BLaER1 treated with 17β-estradiol and CSF1 and Interleukin-3, amounts not matched to agents 10 nM and 100 nM (cell line): ENCODE results near the gene IGF2.

ENCODE experiments used
- H3K27ac ChIP-seq, 11 experiments: shearing (Covaris generic); formaldehyde crosslinking; 2 replicates each; pipeline ENCODE4 v1.8.1; 2022
- H3K27me3 ChIP-seq, 11 experiments: shearing (Covaris generic); formaldehyde crosslinking; 2 replicates each; pipeline ENCODE4 v1.8.1; 2022
- H3K36me3 ChIP-seq, 11 experiments: shearing (Covaris generic); formaldehyde crosslinking; 2 replicates each; pipeline ENCODE4 v1.8.1; 2022
- H3K4me1 ChIP-seq, 10 experiments: shearing (Covaris generic); formaldehyde crosslinking; 2 replicates each; pipeline ENCODE4 v1.8.1; 2022
- H3K4me2 ChIP-seq, 11 experiments: shearing (Covaris generic); formaldehyde crosslinking; 2 replicates each; pipeline ENCODE4 v1.8.1; 2022
- H3K4me3 ChIP-seq, 10 experiments: shearing (Covaris generic); formaldehyde crosslinking; 2 replicates each; pipeline ENCODE4 v1.8.1; 2022
- H3K9ac ChIP-seq, 11 experiments: shearing (Covaris generic); formaldehyde crosslinking; 2 replicates each; pipeline ENCODE4 v1.8.1; 2022
- H3K9me3 ChIP-seq, 11 experiments: shearing (Covaris generic); formaldehyde crosslinking; replicated peaks in 1 of 11; 2 replicates each; pipeline ENCODE4 v1.8.1; 2022
- H4K20me1 ChIP-seq, 11 experiments: shearing (Covaris generic); formaldehyde crosslinking; 2 replicates each; pipeline ENCODE4 v1.8.1; 2022
- Cebpa-rat ChIP-seq, 11 experiments: shearing (Covaris generic); IDR thresholded peaks; 2 replicates each; pipeline ENCODE4 v1.8.1; 2022

Gene IGF2

GRCh38 chr11:2095542-2095941 lies 43.6 kb downstream of the IGF2 start:
- H3K27me3 ChIP-seq = peaks cover 19 to 74% (median 53%) of the 10 kb centered on the region in 11 experiments; a peak in 21 of 22 replicates
- no peak overlapping the region for H3K27ac ChIP-seq

GRCh38 chr11:2095198-2095520 lies 44.0 kb downstream of the IGF2 start:
- Histone ChIP-seq H3K4me3 (no peak overlapping the region), H3K4me1 (peaks cover 29 to 75% (median 65%) of the 10 kb centered on the region in 10 experiments), H3K36me3 (no peaks in the 10 kb centered on the region), H3K27ac (peak overlapping the region in 2 of 11 experiments; percentile 67 to 77; a peak in 3 of 22 replicates), H3K9ac (peak overlapping the region in 1 of 11 experiments; percentile 37; a peak in 1 of 22 replicates), H3K27me3 (peaks cover 19 to 74% (median 53%) of the 10 kb centered on the region in 11 experiments; a peak in 21 of 22 replicates), H3K9me3 (peaks cover 0 to 6% (median 0%) of the 10 kb centered on the region in 11 experiments; a peak in 1 of 22 replicates), H3K4me2 (peak overlapping the region in 8 of 11 experiments; percentile 72 to 97 (median 89); a peak in 12 of 22 replicates), H4K20me1 (peaks cover 0 to 74% (median 32%) of the 10 kb centered on the region in 11 experiments; a peak in 16 of 22 replicates)
- no peak for TF ChIP-seq Cebpa-rat (IDR thresholded peaks at IDR 0.05)

More at GRCh38 chr11:2095542-2095941, 43.6 kb downstream of the IGF2 start:
- Histone ChIP-seq H4K20me1 (peaks cover 0 to 74% (median 32%) of the 10 kb centered on the region in 11 experiments; a peak in 16 of 22 replicates), H3K4me3 (no peak overlapping the region), H3K4me2 (peak overlapping the region in 3 of 11 experiments; percentile 83 to 97 (median 95); a peak in 2 of 22 replicates), H3K9ac (no peak overlapping the region), H3K36me3 (no peaks in the 10 kb centered on the region), H3K4me1 (peaks cover 29 to 75% (median 65%) of the 10 kb centered on the region in 10 experiments), H3K9me3 (peaks cover 0 to 6% (median 0%) of the 10 kb centered on the region in 11 experiments; a peak in 1 of 22 replicates)
- no peak for TF ChIP-seq Cebpa-rat (IDR thresholded peaks at IDR 0.05)

- Histone ChIP-seq H3K9me3 (peaks cover 0 to 6% (median 0%) of the 10 kb centered on the region in 11 experiments; a peak in 1 of 22 replicates), H3K27me3 (peaks cover 19 to 74% (median 53%) of the 10 kb centered on the region in 11 experiments; a peak in 21 of 22 replicates), H4K20me1 (peaks cover 0 to 76% (median 32%) of the 10 kb centered on the region in 11 experiments; a peak in 16 of 22 replicates), H3K9ac (peak overlapping the region in 7 of 11 experiments; percentile 1 to 55 (median 37); a peak in 10 of 22 replicates), H3K36me3 (no peaks in the 10 kb centered on the region), H3K4me2 (peak overlapping the region; percentile 27 to 97 (median 86)), H3K27ac (peak overlapping the region in 5 of 11 experiments; percentile 40 to 77 (median 67); a peak in 6 of 22 replicates), H3K4me3 (peak overlapping the region in 1 of 10 experiments; percentile 23; a peak in 1 of 20 replicates), H3K4me1 (peaks cover 29 to 76% (median 64%) of the 10 kb centered on the region in 10 experiments)
- TF ChIP-seq Cebpa-rat (IDR thresholded peaks at IDR 0.05) = peak in 4 of 11 experiments; percentile 54 to 76 (median 56); a peak in 6 of 22 replicates
Measured at GRCh38 chr11:2094354-2095197, 44.6 kb downstream of the IGF2 start.

- no peak for TF ChIP-seq Cebpa-rat (IDR thresholded peaks at IDR 0.05)
- Histone ChIP-seq H3K4me3 (no peak overlapping the region; a peak in 1 of 20 replicates), H3K27ac (peak overlapping the region in 6 of 11 experiments; percentile 33 to 77 (median 66); a peak in 10 of 22 replicates), H3K27me3 (peaks cover 19 to 70% (median 53%) of the 10 kb centered on the region in 11 experiments; a peak in 21 of 22 replicates), H3K9me3 (peaks cover 0 to 6% (median 0%) of the 10 kb centered on the region in 11 experiments; a peak in 1 of 22 replicates), H3K4me2 (peak overlapping the region; percentile 27 to 97 (median 86)), H3K4me1 (peaks cover 29 to 77% (median 68%) of the 10 kb centered on the region in 10 experiments), H3K36me3 (no peaks in the 10 kb centered on the region), H3K9ac (peak overlapping the region in 7 of 11 experiments; percentile 1 to 55 (median 38); a peak in 9 of 22 replicates), H4K20me1 (peaks cover 0 to 71% (median 32%) of the 10 kb centered on the region in 11 experiments; a peak in 16 of 22 replicates)
Measured at GRCh38 chr11:2093575-2094353, 45.4 kb downstream of the IGF2 start.

GRCh38 chr11:2092956-2093412 lies 46.2 kb downstream of the IGF2 start:
- H3K9me3 ChIP-seq = peaks cover 0 to 6% (median 0%) of the 10 kb centered on the region in 11 experiments; a peak in 1 of 22 replicates
- peaks cover 19 to 64% (median 51%) of the 10 kb centered on the region in 11 experiments; a peak in 21 of 22 replicates for H3K27me3 ChIP-seq
- peaks cover 0 to 65% (median 32%) of the 10 kb centered on the region in 11 experiments; a peak in 16 of 22 replicates for H4K20me1 ChIP-seq
- no peak overlapping the region for H3K4me3 ChIP-seq
- peak in 5 of 11 experiments; percentile 50 to 86 (median 83); a peak in 9 of 22 replicates for TF ChIP-seq Cebpa-rat (IDR thresholded peaks at IDR 0.05)
- no peaks in the 10 kb centered on the region for H3K36me3 ChIP-seq
- H3K9ac ChIP-seq = peak overlapping the region in 3 of 11 experiments; percentile 1 to 51 (median 14); a peak in 4 of 22 replicates
- H3K4me2 ChIP-seq = peak overlapping the region; percentile 1 to 97 (median 86); a peak in 21 of 22 replicates
- peak overlapping the region in 5 of 11 experiments; percentile 40 to 77 (median 57); a peak in 9 of 22 replicates for H3K27ac ChIP-seq
- H3K4me1 ChIP-seq = peaks cover 29 to 85% (median 76%) of the 10 kb centered on the region in 10 experiments

- Histone ChIP-seq H3K9ac (peak overlapping the region in 4 of 11 experiments; percentile 1 to 51 (median 14); a peak in 6 of 22 replicates), H3K9me3 (peaks cover 0 to 6% (median 0%) of the 10 kb centered on the region in 11 experiments; a peak in 1 of 22 replicates), H3K27ac (peak overlapping the region in 5 of 11 experiments; percentile 14 to 60 (median 56); a peak in 8 of 22 replicates), H3K4me3 (no peak overlapping the region), H4K20me1 (peaks cover 0 to 60% (median 28%) of the 10 kb centered on the region in 11 experiments; a peak in 16 of 22 replicates), H3K4me1 (peaks cover 29 to 81% (median 74%) of the 10 kb centered on the region in 10 experiments), H3K4me2 (peak overlapping the region in 10 of 11 experiments; percentile 1 to 97 (median 86); a peak in 19 of 22 replicates), H3K27me3 (peaks cover 19 to 59% (median 46%) of the 10 kb centered on the region in 11 experiments; a peak in 20 of 22 replicates), H3K36me3 (no peaks in the 10 kb centered on the region)
- no peak for TF ChIP-seq Cebpa-rat (IDR thresholded peaks at IDR 0.05)
Measured at GRCh38 chr11:2092464-2092910, 46.7 kb downstream of the IGF2 start.

GRCh38 chr11:2091786-2092463 lies 47.3 kb downstream of the IGF2 start:
- Histone ChIP-seq H3K27me3 (peaks cover 19 to 54% (median 42%) of the 10 kb centered on the region in 11 experiments; a peak in 20 of 22 replicates), H3K27ac (peak overlapping the region in 3 of 11 experiments; percentile 56 to 60 (median 57); a peak in 6 of 22 replicates), H3K9me3 (peaks cover 0 to 6% (median 0%) of the 10 kb centered on the region in 11 experiments; a peak in 1 of 22 replicates), H3K4me3 (no peak overlapping the region), H3K4me1 (peaks cover 25 to 81% (median 68%) of the 10 kb centered on the region in 10 experiments), H4K20me1 (peaks cover 0 to 54% (median 27%) of the 10 kb centered on the region in 11 experiments; a peak in 16 of 22 replicates), H3K9ac (peak overlapping the region in 1 of 11 experiments; percentile 15; a peak in 1 of 22 replicates), H3K36me3 (no peaks in the 10 kb centered on the region), H3K4me2 (peak overlapping the region in 8 of 11 experiments; percentile 72 to 97 (median 89); a peak in 17 of 22 replicates)
- TF ChIP-seq Cebpa-rat (IDR thresholded peaks at IDR 0.05) = no peak
